GM12865 (cell line): ENCODE data around the gene PPP2R2C.

Experiments
- DNase-seq: peaks from one replicate; pipeline ENCODE4 v3.0.0; 2010; ENCODE audit warnings: low read depth
- H3K4me3 ChIP-seq: 2 replicates; pipeline ENCODE4 v1.5.1; 2011; ENCODE audit warnings: mild to moderate bottlenecking, low read depth, low read length, control low read depth
- CTCF ChIP-seq: IDR thresholded peaks from 2 replicates; pipeline ENCODE4 v1.5.1; 2011; ENCODE audit warnings: low read length, control low read depth, low read depth, inconsistent platforms; ENCODE audit not compliant: insufficient read depth; ENCODE audit errors: missing control alignments

Gene PPP2R2C

GRCh38 chr4:6415031-6415705 is 57.2 kb downstream of the PPP2R2C start:
- no peak for TF ChIP-seq CTCF
- no peak for DNase-seq
- H3K4me3 ChIP-seq: no peak overlapping the region

- DNase-seq: no peak
- TF ChIP-seq CTCF: no peak
- H3K4me3 ChIP-seq: no peak overlapping the region
These were observed 57.8 kb downstream of the PPP2R2C start for GRCh38 chr4:6414578-6414977.

- no peak for DNase-seq
- no peak for TF ChIP-seq CTCF
- H3K4me3 ChIP-seq: no peak overlapping the region
These were observed 61.8 kb downstream of the PPP2R2C start for GRCh38 chr4:6410664-6411063.

GRCh38 chr4:6410068-6410467 is 62.3 kb downstream of the PPP2R2C start:
- no peak for DNase-seq
- H3K4me3 ChIP-seq: no peak overlapping the region
- no peak for TF ChIP-seq CTCF

GRCh38 chr4:6409381-6409780 is 63.0 kb downstream of the PPP2R2C start:
- H3K4me3 ChIP-seq: no peak overlapping the region
- TF ChIP-seq CTCF: no peak
- no peak for DNase-seq

GRCh38 chr4:6408263-6408662 is 64.2 kb downstream of the PPP2R2C start:
- no peak for DNase-seq
- TF ChIP-seq CTCF: no peak
- no peak overlapping the region for H3K4me3 ChIP-seq

- no peak overlapping the region for H3K4me3 ChIP-seq
- no peak for TF ChIP-seq CTCF
- no peak for DNase-seq
These were observed 67.1 kb downstream of the PPP2R2C start for GRCh38 chr4:6405397-6405706.
